ENCODE data around the gene ADGRD2.

ADGRD2 gene

GRCh38 chr9:124458441-124458840 is 8.2 kb downstream of the ADGRD2 start:
- DNase-seq: no peak

GRCh38 chr9:124462739-124463138 is 12.5 kb downstream of the ADGRD2 start:
- DNase-seq: no peak

- no peak for DNase-seq
Measured at GRCh38 chr9:124465736-124466135, 15.5 kb downstream of the ADGRD2 start.

- DNase-seq: no peak
Measured at GRCh38 chr9:124467410-124468060, 17.3 kb downstream of the ADGRD2 start.

GRCh38 chr9:124468061-124468740 is 17.9 kb downstream of the ADGRD2 start:
- no peak for DNase-seq

GRCh38 chr9:124469011-124469832 is 19.0 kb downstream of the ADGRD2 start:
- DNase-seq: no peak

- no peak for DNase-seq
Measured at GRCh38 chr9:124470306-124470705, 20.1 kb downstream of the ADGRD2 start.

GRCh38 chr9:124470726-124471125 is 20.5 kb downstream of the ADGRD2 start:
- no peak for DNase-seq

GRCh38 chr9:124471761-124472160 is 21.5 kb downstream of the ADGRD2 start:
- no peak for DNase-seq

- DNase-seq: no peak
Measured at GRCh38 chr9:124472770-124473169, 22.5 kb downstream of the ADGRD2 start.

- no peak for DNase-seq
Measured at GRCh38 chr9:124473310-124473709, 23.1 kb downstream of the ADGRD2 start.

- no peak for DNase-seq
Measured at GRCh38 chr9:124474151-124474550, 23.9 kb downstream of the ADGRD2 start.

- no peak for DNase-seq
Measured at GRCh38 chr9:124475158-124475867, 25.1 kb downstream of the ADGRD2 start.

GRCh38 chr9:124475868-124476690 is 25.8 kb downstream of the ADGRD2 start:
- no peak for DNase-seq

GRCh38 chr9:124477211-124477647 is 27.0 kb downstream of the ADGRD2 start:
- DNase-seq: no peak

- no peak for DNase-seq
Measured at GRCh38 chr9:124477648-124478285, 27.5 kb downstream of the ADGRD2 start.

- DNase-seq: no peak
Measured at GRCh38 chr9:124478354-124478753, 28.1 kb downstream of the ADGRD2 start.

GRCh38 chr9:124479371-124479770 is 29.1 kb downstream of the ADGRD2 start:
- DNase-seq: no peak

- no peak for DNase-seq
Measured at GRCh38 chr9:124479947-124480620, 29.8 kb downstream of the ADGRD2 start.

GRCh38 chr9:124480621-124480981 is 30.4 kb downstream of the ADGRD2 start:
- DNase-seq: peak; percentile 16

GRCh38 chr9:124481115-124481514 is 30.9 kb downstream of the ADGRD2 start:
- no peak for DNase-seq
